ENCODE data around the gene APCDD1.

Gene APCDD1

DNA sequence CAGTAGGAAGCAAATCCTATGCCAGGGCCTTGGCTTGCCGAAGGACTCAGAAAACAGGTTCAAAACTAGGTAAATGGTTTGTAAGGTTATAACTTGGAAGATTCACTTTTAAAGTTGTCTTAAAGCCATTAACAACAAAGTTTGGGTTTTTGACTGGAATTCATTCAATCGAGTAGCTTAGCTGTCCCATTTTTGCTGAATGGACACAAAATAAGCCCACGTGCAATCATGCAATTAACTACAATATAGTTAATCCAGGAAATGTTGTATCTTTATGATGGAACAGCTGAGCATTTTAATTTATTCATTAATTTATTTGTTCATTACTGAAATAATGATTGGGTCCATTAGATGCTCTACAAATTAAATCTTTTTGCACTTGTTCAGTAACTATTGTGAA, 18.3 kb upstream of the APCDD1 start:
- no peak for DNase-seq

DNA sequence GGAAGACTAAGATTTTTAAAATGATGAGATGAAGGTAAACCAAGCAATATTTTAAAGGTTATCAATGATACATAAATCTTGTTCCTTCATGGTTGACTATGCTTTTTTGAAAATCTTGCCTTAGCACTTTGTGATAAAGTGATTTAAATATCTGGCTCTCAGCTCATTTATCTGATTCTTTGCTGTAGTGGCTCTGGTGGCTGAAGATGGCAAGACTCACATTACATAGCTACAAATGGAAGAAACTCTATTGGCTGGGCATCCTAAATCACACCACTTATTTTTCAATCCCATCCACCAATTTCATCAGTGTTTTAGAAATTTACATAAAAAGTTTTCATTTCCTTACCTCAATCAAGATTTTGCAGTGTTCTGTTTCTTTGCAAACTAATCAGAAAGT, 16.6 kb upstream of the APCDD1 start:
- DNase-seq = no peak

DNA sequence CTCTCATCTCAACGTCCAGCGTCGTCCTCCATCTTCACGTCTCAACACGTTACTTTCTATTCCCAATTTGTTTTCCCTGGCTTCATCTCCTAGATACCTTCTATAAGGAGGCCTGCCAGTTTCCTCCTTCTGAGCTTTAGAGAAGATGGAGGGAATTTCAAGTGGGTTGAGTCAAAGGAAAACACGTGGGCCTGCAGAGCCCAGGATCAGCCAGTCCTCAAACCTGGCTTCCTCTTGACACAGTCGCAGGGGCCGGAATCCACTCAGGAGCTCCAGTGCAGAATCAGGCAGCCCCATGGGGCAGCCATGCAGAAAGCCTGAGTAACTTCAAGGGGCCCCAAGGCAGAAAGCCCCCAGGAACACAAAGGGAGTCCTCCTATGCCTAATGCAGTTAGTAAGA, 14.5 kb upstream of the APCDD1 start:
- DNase-seq = no peak

DNA sequence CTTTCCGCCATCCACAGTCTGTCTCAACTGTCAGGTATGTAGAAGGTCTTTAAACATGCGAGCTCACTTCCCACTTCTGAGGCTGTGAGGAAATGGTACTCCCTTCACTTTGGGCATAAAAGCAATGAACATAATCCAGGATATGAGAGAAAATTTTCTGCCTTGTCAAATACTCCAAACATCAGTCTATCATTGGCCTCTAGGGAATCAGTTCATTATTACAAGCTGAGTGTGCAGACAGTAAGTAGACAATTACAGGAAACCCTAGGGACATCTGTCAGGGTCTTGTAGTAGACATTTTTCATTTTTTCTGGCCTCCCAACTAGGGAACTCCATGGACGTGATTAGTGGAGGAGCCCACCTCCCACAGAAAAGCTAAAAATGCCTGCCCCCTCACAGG, 13.6 kb upstream of the APCDD1 start:
- no peak for DNase-seq

DNA sequence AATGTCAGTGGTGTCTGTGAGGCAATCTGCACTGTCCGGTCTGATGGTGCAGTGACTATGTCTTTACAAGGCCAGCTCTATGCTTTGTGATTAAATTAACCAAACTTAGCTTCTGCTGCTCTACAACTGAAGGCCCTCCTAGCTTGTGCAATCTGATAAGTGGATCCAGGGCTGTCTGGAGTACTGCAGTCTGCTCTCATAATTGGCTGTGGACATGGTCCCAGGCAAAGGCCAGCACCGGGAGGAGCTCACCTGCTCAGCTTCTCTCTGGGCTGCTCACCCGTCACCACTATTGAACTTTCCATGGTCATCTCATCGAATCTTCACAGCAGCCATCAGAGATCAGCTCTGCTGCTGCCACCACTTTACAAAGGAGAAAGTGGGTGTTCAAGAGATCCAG, 13.0 kb upstream of the APCDD1 start:
- DNase-seq = no peak

DNA sequence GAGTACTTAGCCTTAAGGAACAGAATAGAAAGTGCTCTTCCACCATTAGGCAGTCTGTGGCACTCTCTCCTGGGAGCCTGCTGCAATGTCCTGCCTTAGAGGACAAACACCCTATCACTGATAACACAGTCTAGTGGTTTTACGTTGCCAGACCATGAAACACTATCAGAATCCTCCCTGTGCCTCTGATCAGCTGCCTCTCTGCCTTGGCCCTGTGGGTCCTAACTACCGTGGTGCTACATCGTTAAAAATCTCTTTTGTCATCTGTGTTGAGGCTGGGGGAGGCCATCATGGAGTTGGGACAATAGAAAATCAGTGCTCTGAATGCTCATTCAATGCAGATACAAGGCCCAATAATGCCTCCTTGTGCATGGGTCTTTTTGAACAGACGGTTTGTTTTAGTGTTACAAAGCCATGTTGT, 11.9 kb upstream of the APCDD1 start:
- no peak for DNase-seq

DNA sequence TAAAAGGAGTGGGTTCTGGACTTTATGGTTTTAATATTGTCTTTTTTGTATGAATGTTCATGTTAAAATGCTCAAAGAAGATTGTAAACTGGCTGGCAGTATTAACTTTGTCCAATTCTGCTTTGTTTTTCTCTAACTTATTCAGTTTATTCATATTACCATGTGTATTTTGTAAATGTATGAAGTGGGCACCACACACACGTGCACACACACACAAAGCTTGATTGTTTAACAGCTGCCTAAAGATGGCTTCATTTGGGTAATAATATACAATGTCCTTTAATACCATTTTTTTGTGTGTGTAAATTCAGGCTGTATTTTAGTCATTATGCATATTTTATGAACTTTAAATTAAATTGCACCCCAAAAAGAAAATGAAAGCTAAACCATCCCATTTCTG, 11.4 kb upstream of the APCDD1 start:
- no peak for DNase-seq

DNA sequence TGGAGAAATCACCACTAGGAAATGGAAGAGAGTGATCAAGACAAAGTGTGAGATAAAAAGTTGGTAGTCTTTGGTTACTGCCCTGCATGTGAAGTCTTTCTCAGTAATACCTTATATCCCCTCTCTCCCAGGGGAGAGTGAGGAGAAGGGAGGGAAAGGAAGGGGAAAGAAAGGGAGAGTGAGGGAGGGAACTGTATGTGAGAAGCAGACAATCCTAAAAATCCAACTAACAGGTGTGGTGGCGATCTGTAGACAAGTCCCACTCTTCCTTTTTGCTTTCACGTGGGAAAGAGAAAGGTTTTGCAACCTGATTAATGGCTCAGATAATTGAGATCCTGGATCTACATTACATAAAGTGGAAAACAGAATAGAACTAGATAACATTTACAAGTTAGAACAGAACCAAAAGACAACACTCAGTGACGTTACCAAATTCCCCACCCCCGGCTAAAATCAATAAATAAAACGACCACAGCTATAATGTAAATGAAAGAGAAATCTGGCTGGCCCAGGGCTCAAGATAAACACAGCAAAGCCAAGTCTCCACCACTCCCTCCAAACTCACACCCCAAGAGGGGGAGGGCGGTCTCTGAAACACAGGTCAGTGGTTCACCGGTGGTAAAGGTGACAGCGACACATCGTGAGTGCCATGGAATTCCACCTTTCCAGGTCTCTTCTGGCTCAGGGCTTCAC, 10.0 kb upstream of the APCDD1 start:
- DNase-seq = no peak

DNA sequence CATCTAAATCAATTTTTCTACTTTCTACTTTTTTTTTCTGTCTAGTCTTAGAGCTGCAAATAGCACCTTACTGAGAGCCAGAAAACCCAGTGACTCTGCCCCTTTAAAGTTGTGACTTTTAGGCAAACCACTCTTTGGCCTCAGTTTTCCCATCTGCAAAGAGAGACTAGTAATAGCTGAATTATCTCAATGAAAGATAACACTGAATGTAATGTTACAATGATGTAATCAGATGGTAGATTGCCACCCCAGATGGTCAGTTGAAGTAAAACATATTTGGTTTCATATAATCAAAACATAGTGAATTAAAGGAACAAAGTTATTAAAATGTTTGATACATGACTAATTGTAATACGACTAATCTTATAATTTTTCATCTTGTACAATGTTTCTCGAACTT, 5.0 kb upstream of the APCDD1 start:
- DNase-seq = no peak

DNA sequence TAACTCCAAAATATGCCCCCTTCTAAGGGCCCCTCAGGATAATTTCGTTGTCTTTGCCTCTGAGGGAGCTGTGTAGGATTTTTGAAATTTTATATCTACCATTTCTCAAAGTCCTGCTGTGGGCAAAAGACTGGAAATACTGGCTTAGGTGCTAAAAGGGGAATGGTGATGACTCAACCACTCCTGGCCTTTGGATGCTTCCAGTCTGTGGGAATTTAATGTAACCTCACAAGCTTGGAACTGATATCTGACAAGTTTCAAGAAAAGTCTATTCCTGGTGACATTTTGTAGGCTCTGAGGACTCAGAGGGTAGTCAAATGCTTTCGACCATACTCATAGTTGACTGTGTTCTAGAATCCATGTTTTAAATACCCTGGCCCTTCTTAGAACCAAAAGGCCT, 3.4 kb upstream of the APCDD1 start:
- no peak for DNase-seq

DNA sequence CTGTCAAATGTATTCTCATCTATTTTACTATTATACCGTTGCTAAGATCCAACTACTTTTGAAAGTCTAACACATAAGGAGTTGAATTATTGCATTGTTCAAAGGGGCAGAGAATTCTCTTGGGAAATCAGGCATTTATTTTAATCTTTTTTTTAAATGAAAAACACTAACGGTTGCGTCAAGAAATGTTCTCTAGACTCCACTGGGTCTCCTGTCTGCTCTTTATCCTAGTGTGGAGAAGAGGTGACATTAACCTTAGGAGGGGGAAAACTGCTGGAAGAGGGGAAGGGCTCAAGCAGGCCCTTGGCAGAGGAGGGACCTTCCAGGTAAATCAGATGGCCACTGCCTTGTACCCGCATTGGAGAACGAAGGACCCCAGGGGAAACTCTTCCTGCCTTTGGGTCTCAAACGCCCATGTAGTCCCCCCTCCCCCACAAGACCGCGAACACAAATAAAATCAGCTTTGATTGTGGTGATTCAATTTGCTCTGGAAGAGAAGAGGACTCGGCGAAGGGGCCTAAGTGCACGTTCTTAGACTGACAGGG, 1.1 kb upstream of the APCDD1 start:
- no peak for DNase-seq

DNA sequence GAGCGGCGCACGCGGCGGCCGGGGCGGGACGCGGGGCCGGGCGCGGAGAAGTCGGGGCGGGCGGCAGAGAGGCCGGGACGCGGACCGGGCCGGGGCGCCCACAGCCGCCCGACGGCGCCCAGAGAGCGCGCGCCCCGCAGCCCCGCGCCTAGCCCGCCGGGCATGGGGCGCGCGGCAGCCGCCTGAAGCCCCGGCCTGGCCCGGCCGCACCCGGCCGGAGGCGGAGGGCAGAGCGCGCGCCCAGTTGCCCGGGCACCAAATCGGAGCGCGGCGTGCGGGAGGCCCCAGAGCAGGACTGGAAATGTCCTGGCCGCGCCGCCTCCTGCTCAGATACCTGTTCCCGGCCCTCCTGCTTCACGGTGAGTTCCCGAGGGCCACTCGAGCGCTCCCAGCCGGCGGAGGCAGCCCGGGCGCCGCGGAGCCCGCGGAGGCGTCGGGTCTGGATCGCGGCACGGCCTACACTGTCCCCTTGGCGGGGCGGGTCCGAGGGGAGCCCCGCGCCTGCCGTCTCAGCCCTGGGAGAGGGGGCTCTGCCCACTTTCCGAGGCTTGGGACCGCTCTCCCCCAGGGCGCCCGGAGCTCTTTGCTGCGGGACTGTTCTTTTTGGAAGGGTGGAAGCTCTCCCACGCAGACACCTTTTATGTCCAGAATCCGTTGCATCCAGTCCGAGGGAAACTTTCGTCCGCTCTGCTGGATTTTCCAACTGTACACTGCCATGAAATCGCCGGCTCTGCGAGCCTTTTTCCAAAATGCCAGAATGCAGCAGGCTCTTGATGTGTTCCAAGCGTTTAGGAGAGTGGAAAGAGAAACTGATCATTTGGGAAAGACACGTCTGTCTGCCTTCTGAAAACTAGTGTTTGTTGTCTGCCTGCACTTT, 484 bp downstream of the APCDD1 start:
- DNase-seq = no peak

DNA sequence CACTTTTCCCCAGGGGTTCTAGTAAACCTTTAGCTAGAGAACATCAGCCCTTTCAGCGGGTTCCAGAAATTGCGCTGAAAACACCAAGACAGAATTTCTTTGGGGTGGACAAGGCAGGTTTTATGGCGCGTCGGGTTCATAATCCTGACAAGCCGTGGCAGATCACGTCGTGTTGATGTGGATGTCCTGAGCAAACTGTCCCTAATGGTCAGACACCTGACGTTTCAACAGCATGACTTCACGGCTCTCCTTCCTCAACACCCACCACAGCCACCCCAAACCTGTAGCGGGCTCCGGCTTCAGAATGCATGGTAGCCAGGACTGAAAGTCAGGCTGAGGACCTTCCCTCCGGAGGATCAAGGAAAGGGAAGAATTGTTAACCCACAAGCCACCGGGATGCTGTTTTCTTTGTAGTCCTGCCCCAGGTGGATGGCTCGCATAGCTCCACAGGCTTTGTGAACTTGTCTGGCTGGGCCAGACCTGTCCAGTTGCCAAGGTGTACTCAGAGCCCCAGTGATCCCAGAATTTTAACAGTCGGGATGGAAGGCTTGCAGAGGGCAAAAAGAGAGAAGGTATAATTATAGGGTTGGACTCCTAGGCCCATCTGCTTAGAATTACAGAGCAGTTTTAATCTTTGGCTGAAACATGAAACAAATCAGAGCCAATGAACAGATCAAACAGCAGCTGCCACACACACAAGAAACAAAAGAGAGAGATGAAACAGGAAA, 1.5 kb downstream of the APCDD1 start:
- no peak for DNase-seq

DNA sequence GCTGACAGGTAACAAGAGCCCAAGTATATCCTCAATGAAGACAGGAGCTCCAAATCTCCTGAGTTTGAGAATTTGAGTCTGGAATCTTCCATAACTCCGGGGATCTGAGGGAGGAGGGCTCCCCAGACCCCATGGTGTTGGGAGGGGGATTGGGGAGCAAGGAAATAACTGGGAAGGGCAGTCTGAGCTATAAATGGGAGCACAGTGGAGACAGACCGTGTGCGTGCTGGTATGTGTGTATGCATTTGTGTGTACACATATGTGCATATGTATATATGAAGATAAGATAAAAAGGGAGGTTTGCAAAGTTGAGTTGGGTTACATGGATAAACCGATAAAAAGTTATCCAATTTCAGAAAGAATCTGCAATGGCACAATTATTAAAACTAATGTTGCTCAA, 2.3 kb downstream of the APCDD1 start:
- no peak for DNase-seq

DNA sequence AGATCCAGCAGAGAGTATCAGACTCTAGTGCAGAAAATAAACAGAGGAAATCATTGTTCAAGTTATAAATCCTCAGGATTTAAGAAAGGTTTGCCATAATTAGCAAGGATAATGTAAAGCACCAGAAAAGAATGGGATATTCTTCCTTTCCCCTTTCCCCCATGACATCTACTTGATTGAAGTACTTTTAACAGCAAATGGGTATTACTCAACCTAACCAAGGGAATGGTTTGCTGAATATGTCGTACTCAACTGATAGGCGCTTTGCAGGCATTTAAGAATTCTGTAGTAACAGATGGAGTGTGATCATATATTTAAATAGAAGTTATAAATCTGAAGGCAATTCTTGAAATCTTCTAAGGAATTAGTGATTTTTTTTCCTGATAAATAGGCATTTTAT, 2.7 kb downstream of the APCDD1 start:
- no peak for DNase-seq

DNA sequence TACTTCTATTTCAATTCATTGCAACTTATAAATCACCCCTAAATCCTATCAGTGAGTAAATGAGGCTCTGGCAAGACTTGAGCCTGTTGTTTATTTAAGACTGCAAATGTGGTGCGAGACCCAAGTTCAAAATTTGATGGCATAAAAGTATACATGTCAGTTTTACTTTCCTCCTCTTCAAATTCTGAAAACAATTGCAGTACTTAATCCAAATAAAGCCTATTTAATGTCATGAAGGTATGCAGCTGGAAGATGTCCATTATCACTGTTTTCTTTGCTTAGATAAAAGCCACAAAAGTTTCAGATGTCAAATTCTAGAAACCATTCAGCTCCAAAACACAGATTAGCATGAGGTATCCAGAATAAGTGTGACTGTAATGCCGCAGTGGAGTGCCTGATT, 3.3 kb downstream of the APCDD1 start:
- no peak for DNase-seq

DNA sequence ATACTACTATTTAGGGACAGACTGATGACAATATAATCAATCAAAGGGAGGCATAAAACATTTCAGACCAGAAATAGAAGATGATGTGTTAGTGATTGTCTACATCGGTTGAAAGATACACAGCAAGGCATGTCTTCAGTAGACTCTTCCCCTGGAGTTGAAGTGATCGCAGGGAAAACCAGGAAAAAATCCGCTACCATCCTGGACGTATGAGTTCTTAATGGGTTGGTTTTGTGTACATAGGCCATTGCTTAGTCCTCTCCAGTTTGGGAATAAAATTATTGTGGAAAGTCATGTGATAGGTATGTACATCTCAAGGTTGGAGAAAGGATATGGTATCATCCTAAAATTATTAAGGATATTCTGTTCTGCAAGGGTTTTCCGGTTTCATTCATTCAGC, 4.3 kb downstream of the APCDD1 start:
- no peak for DNase-seq

DNA sequence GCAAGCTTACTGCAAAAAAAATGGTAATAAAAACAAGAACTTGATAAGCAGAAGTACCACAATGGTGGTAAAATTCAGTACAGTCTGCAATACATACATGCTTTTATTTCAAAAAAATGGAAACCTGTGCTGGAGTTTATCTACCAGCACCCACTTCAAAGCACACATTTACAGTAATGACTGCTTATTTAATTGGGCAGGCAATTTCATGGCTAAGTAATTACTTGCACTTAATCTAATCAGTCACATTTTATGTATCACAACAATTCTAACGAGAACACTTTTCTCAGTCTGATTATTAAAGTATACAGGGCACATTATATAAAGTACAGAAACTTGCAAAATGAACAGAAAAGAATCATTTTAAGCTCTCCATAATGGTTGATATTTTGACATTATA, 5.2 kb downstream of the APCDD1 start:
- no peak for DNase-seq

DNA sequence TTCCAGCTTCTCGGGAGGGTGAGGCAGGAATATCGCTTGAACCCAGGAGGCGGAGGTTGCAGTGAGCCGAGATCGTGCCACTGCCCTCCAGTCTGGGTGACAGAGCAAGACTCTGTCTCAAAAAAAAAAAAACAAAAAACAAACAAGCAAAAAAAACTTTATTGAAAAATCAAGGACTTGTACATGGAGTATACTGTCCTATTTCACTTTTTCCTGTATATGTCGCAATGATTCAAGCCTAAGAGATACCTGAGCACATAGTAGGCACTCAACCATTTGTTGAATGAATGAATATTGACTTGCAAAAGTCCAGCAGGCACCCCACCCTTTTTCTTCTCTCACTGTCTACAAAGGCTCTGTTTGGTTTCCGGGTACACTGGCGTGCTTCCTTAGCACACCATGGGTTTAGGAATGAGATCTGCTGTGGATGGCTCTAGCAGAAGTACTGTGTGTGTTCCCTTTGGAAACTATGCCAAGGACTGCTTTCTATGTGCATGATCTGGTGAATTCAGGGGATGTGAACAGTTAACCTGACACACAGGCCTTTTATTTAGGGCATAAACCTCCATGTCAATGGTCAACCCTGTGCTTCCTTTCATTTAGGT, 6.1 kb downstream of the APCDD1 start:
- no peak for DNase-seq

DNA sequence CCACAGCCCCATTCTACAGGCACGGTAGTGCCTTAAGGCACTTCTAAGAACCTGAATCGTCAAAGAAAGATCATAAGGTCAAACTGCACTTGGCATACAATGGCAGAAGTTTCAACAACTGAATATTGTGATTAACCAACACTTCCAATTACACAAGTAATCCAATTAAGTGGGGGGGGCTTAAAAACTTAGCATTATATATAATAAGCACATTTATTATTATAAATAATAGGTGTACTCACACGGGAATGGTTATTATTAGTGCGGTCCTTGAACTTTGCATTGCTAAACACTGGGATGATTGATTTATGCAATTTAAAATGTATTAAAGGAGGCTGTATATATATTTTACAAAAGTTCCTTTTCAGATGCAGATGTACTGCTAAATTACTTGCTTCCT, 7.6 kb downstream of the APCDD1 start:
- no peak for DNase-seq

DNA sequence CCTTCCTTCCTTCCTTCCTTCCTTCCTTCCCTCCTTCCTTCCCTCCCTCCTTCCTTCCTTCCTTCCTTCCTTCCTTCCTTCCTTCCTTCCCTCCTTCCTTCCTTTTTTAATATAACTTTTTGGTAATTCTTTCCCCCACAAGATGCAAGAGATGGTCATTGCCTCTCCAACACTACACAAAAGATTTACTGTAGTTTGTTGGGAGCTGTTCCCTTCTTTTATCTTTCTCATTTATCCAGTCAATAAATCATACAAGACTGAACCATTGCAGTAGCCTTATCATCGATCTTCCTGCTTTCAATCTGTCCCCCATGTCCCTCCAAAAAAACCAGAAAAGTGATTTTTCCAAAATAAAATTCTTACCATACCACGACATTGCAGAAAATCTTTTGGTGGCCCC, 8.2 kb downstream of the APCDD1 start:
- DNase-seq = no peak

DNA sequence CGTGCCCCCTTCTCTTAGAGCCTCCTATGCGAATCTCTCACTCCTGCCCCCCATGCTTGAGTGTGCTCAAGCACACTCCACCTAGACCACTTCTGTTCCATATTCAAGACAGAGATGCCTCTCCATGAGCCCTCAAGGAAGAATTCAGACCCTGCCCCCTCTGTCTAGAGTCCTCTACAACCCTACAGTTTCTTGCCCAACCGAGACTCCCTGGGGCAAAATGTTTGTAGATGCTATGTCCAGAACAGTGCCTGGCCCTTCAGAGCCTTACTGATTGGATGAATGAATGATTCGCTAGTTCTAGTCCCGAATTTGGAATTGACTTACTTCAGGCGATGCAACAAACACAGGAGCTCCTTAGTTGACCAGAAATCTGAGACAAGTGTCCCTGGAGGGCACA, 8.7 kb downstream of the APCDD1 start:
- DNase-seq = no peak

DNA sequence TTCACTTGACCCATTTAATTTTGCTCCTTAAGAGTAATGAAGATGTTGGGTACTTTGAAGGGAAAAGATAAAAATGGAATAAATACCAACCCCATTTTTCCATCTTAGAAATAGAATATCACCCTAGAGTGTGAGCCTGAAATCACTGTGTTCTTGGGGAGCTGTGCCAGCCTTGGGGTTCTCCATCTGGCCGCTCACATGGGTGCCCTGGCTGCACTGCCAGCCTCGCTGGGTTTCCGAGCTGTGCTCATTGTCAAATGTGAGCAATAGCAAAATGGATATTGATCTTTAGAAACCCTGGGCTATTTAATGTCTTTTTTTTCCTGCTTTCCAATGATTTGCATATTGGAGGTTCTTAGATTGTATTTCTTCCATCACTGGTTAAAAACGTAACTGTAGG, 9.3 kb downstream of the APCDD1 start:
- DNase-seq = no peak

All from activated CD4-positive, alpha-beta T cell treated with anti-CD3 and anti-CD28 coated beads, Interleukin-2, amount 50 U/mL, for 4 hours (primary cell).